Measurements from ENCODE around the gene ZNF292. TPM values are rescaled to one million over a fixed set of nuclear protein-coding genes. Genes with fewer than 3 reads are reported as not detected.

The ZNF292 gene
- polyA plus RNA-seq, 1 of the 3 experiments (the other 2 are of a cell fraction): 3.2 TPM

DNA sequence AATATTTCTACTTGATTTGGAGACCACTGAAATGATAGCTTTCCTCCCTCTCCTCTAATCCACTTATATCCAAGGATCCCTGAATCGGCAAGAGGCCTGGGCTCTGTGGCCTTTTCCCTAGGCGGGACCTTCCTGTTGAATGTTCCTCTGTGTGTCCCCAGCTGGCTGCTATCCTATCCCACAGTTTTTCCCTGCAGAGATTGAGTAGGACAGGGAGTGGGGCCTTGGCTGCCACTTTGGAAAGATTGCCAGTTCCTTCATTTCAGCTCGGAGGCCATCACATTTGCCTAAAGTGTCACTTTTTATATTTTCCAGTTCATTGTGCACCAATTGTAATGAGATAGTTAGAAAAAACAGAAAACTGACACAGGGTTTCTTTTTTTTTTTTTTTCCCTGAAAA, 128.1 kb downstream of the ZNF292 start:
- no peaks in the 10 kb centered on the region for H3K9me2 ChIP-seq
- ChIA-PET POLR2A (no interaction called here), CTCF (interaction anchor here (1.6 kb wide), 1 partner anchor 109 kb away, joined by 5 read pairs; no protein-coding TSS in a partner anchor)
- no peaks in the 10 kb centered on the region for H4K20me1 ChIP-seq (ENCODE audit: insufficient read depth)
- no peak overlapping the region for H3K4me2 ChIP-seq
- no peak overlapping the region for H3K4me3 ChIP-seq (ENCODE audit: low read depth in 2 of 2, low read length in 1 of 2)
- no peak for DNase-seq
- TF ChIP-seq FOSL2 (IDR thresholded peaks at IDR 0.05; ENCODE audit: borderline replicate concordance, low read depth): no peak
- no peak for TF ChIP-seq TEAD4 (IDR thresholded peaks at IDR 0.05; ENCODE audit: borderline replicate concordance, insufficient read depth)
- no peak for TF ChIP-seq FOXM1 (IDR thresholded peaks at IDR 0.05; ENCODE audit: low read depth)
- no peak for TF ChIP-seq NFIC (IDR thresholded peaks at IDR 0.05; ENCODE audit: borderline replicate concordance)
- TF ChIP-seq, protein P1, sequence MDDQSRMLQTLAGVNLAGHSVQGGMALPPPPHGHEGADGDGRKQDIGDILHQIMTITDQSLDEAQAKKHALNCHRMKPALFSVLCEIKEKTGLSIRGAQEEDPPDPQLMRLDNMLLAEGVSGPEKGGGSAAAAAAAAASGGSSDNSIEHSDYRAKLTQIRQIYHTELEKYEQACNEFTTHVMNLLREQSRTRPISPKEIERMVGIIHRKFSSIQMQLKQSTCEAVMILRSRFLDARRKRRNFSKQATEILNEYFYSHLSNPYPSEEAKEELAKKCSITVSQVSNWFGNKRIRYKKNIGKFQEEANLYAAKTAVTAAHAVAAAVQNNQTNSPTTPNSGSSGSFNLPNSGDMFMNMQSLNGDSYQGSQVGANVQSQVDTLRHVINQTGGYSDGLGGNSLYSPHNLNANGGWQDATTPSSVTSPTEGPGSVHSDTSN (IDR thresholded peaks at IDR 0.05): no peak
- no peak for TF ChIP-seq CHD2 (IDR thresholded peaks at IDR 0.05; ENCODE audit: low read length, partially characterized antibody)
- TF ChIP-seq RFX5 (IDR thresholded peaks at IDR 0.05; ENCODE audit: low read length): no peak
- no peak for TF ChIP-seq TCF12 (IDR thresholded peaks at IDR 0.05)
- TF ChIP-seq, protein P2, sequence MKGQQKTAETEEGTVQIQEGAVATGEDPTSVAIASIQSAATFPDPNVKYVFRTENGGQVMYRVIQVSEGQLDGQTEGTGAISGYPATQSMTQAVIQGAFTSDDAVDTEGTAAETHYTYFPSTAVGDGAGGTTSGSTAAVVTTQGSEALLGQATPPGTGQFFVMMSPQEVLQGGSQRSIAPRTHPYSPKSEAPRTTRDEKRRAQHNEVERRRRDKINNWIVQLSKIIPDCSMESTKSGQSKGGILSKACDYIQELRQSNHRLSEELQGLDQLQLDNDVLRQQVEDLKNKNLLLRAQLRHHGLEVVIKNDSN (IDR thresholded peaks at IDR 0.05; ENCODE audit: borderline replicate concordance, low read depth): no peak
- no peak for TF ChIP-seq GABPA (IDR thresholded peaks at IDR 0.05; ENCODE audit: low read depth)
- no peak for TF ChIP-seq EP300 (IDR thresholded peaks at IDR 0.05; ENCODE audit: borderline replicate concordance in 1 of 2, low read depth in 1 of 2, low read length in 1 of 2)
- TF ChIP-seq, protein P3, sequence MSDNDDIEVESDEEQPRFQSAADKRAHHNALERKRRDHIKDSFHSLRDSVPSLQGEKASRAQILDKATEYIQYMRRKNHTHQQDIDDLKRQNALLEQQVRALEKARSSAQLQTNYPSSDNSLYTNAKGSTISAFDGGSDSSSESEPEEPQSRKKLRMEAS (IDR thresholded peaks at IDR 0.05; ENCODE audit: low read depth): no peak
- no peak for TF ChIP-seq RAD21 (IDR thresholded peaks at IDR 0.05; ENCODE audit: low read length)
- no peak for TF ChIP-seq JUND (IDR thresholded peaks at IDR 0.05)
- H3K9me3 ChIP-seq: no peaks in the 10 kb centered on the region
- H2AFZ ChIP-seq (ENCODE audit: low read depth): no peak overlapping the region
- H3F3A ChIP-seq (replicated peaks; ENCODE audit: insufficient read depth): no peaks in the 10 kb centered on the region
- no peaks in the 10 kb centered on the region for H3K27me3 ChIP-seq (ENCODE audit: insufficient read depth)
- H3K4me1 ChIP-seq (ENCODE audit: control insufficient read depth in 1 of 2, insufficient read depth in 2 of 2, low read depth in 1 of 2, low read length in 1 of 2): peaks cover 0 to 6% of the 10 kb centered on the region in 2 experiments; a peak in 2 of 4 replicates
- no peak overlapping the region for H3K27ac ChIP-seq (ENCODE audit: low read depth in 2 of 2, low read length in 1 of 2)
- H3K36me3 ChIP-seq (replicated peaks in 1 of 2; ENCODE audit: control insufficient read depth in 1 of 2, insufficient read depth in 2 of 2, low read length in 1 of 2): no peaks in the 10 kb centered on the region
- 71% methylated on average over 3 of the region's 3 CpGs for WGBS (ENCODE audit: low lambda C conversion rate)
- no peak overlapping the region for H3K9ac ChIP-seq
- no peaks in the 10 kb centered on the region for H3K79me2 ChIP-seq (ENCODE audit: insufficient read depth)

DNA sequence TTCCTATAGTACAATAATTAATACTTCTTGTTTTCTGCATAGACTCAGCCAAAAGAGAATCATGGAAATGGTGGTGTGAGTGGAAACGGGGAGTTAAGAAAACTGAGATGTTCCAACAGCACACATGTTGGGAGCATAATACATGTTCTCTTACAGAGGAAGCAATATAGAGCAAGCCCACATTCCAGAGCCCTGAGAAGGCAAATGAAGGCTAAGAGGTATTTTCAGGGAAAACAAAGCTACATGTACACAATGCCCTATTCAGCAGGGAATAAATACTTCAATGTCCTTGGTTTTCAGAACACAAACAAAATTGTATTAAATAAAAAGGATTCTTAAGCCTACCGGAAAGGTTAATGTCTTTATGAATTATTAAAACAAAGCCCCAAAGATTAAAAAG, 131.9 kb downstream of the ZNF292 start:
- Histone ChIP-seq H3K9me2 (no peaks in the 10 kb centered on the region), H3K36me3 (replicated peaks in 1 of 2; ENCODE audit: control insufficient read depth in 1 of 2, insufficient read depth in 2 of 2, low read length in 1 of 2) (no peaks in the 10 kb centered on the region), H3K4me3 (ENCODE audit: low read depth in 2 of 2, low read length in 1 of 2) (no peak overlapping the region), H3K27ac (ENCODE audit: low read depth in 2 of 2, low read length in 1 of 2) (no peak overlapping the region), H3K4me2 (no peak overlapping the region), H3K27me3 (ENCODE audit: insufficient read depth) (no peaks in the 10 kb centered on the region), H2AFZ (ENCODE audit: low read depth) (no peak overlapping the region), H3K9me3 (no peaks in the 10 kb centered on the region), H4K20me1 (ENCODE audit: insufficient read depth) (no peaks in the 10 kb centered on the region), H3K9ac (no peak overlapping the region), H3F3A (replicated peaks; ENCODE audit: insufficient read depth) (no peaks in the 10 kb centered on the region), H3K4me1 (ENCODE audit: control insufficient read depth in 1 of 2, insufficient read depth in 2 of 2, low read depth in 1 of 2, low read length in 1 of 2) (no peaks in the 10 kb centered on the region), H3K79me2 (ENCODE audit: insufficient read depth) (no peaks in the 10 kb centered on the region)
- ChIA-PET POLR2A (no interaction called here), CTCF (interaction anchor here (1.6 kb wide), 1 partner anchor 35 kb away, joined by 6 read pairs; the partner anchor contains the start of gene SMIM8)
- DNase-seq: no peak
- TF ChIP-seq, protein P4, sequence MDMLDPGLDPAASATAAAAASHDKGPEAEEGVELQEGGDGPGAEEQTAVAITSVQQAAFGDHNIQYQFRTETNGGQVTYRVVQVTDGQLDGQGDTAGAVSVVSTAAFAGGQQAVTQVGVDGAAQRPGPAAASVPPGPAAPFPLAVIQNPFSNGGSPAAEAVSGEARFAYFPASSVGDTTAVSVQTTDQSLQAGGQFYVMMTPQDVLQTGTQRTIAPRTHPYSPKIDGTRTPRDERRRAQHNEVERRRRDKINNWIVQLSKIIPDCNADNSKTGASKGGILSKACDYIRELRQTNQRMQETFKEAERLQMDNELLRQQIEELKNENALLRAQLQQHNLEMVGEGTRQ (IDR thresholded peaks at IDR 0.05; ENCODE audit: borderline replicate concordance, low read depth, low read length): no peak
- TF ChIP-seq TEAD4 (IDR thresholded peaks at IDR 0.05; ENCODE audit: borderline replicate concordance, insufficient read depth): no peak
- WGBS (ENCODE audit: low lambda C conversion rate): 73% methylated on average over 2 of the region's 2 CpGs

All from SK-N-SH (cell line).